ENCODE measurements around the gene ADCY9. TPM values are rescaled to one million over a fixed set of nuclear protein-coding genes. Genes with fewer than 3 reads are reported as not detected.

ADCY9 gene
- polyA plus RNA-seq, 1 donor (not counting 4 experiments of a cell fraction or from before 2014, with no cell fraction given), result 3.0 TPM

DNA sequence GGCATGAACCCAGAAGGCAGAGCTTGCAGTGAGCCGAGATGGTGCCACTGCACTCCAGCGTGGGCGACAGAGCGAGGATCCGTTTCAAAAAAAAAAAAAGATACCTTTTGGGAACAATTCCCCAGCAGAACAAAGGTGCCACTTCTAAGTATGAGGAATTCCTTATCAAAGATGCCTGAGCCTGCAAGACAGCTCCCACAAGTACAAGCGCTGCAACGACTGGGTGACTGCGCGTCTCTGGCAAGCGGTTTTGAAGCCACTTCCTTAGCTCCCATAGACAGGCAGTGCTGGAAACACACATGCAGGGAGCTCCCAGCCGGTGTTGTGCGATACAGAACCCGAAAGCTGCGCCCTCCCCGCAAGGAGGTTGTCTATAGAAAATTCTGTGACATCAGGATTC lies 60.5 kb downstream of the ADCY9 start:
- Histone ChIP-seq H4K20me1 (ENCODE audit: control insufficient read depth, extremely low read depth, insufficient read depth, low read length) (no peaks in the 10 kb centered on the region), H2AFZ (ENCODE audit: control insufficient read depth, low read length) (no peak overlapping the region), H3K36me3 (ENCODE audit: control insufficient read depth in 2 of 2, extremely low read depth in 1 of 2, insufficient read depth in 2 of 2, low read length in 2 of 2) (no peaks in the 10 kb centered on the region), H3K9ac (ENCODE audit: control insufficient read depth, extremely low read depth, insufficient read depth, low read length) (no peak overlapping the region), H3K4me2 (ENCODE audit: control insufficient read depth, extremely low read depth, insufficient read depth, low read depth, low read length) (no peak overlapping the region), H3K9me1 (ENCODE audit: control insufficient read depth, extremely low read depth, insufficient read depth, low read length) (no peaks in the 10 kb centered on the region), H3K9me3 (ENCODE audit: control insufficient read depth, low read depth, low read length) (no peaks in the 10 kb centered on the region), H3K79me2 (ENCODE audit: control insufficient read depth, insufficient read depth, low read length) (no peaks in the 10 kb centered on the region), H3K4me1 (ENCODE audit: control insufficient read depth, extremely low read depth, insufficient read depth, low read length) (peaks cover 32% of the 10 kb centered on the region), H3K27me3 (ENCODE audit: control insufficient read depth, extremely low read depth, insufficient read depth, low read length) (no peaks in the 10 kb centered on the region), H3K27ac (ENCODE audit: control insufficient read depth, insufficient read depth, low read length) (no peak overlapping the region), H3K4me3 (ENCODE audit: control insufficient read depth in 2 of 3, extremely low read depth in 1 of 3, insufficient read depth in 2 of 3, low read depth in 1 of 3, low read length in 3 of 3) (no peak overlapping the region)
- dilution Hi-C loops (cut with MboI; ENCODE audit: extremely low pct_ligation_motif_present, low sequenced_read_pairs), result no loop called here
- FAIRE-seq (no peak), DNase-seq (ENCODE audit: low read depth, low spot score) (no peak)
- TF ChIP-seq CTCF (optimal IDR thresholded peaks at IDR 0.05 in 1 of 3, IDR thresholded peaks at IDR 0.05 in 1 of 3, conservative IDR thresholded peaks at IDR 0.05 in 1 of 3; ENCODE audit: extremely low read depth in 1 of 3, insufficient read depth in 2 of 3, low read length in 3 of 3) (no peak), EZH2 (IDR thresholded peaks at IDR 0.05; ENCODE audit: low read length) (no peak)

DNA sequence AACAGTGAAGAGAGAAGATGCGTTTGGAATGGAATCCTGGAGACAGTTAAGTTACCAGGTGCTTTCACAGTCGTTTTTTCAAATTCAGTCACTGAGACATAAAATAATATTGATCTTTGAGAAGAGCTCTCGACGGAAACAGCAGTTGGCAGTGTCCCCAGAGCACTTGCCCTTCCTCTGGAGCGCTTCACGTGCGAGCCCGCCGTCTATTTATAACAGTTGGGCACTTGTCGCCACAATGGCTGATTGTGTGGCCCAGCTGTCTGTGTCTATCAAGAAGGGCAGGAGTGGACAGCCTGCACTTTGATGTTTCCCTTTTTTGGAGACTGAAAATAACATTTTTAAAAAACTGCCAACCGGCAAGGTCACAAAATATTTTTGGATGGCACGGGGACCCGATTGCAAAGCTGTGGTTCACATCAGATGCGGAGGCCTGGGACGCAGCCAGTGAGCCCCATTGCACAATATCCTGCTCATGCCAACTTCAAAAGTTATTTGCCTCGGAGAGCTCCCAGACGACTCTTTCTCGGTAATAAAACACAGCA lies 62.9 kb downstream of the ADCY9 start:
- H4K20me1 ChIP-seq (ENCODE audit: control insufficient read depth, extremely low read depth, insufficient read depth, low read length), result no peaks in the 10 kb centered on the region
- H3K27me3 ChIP-seq (ENCODE audit: control insufficient read depth, extremely low read depth, insufficient read depth, low read length), result no peaks in the 10 kb centered on the region
- H3K27ac ChIP-seq (ENCODE audit: control insufficient read depth, insufficient read depth, low read length), result peak overlapping the region; percentile 29
- H3K9me3 ChIP-seq (ENCODE audit: control insufficient read depth, low read depth, low read length), result no peaks in the 10 kb centered on the region
- no peaks in the 10 kb centered on the region for H3K9me1 ChIP-seq (ENCODE audit: control insufficient read depth, extremely low read depth, insufficient read depth, low read length)
- H3K79me2 ChIP-seq (ENCODE audit: control insufficient read depth, insufficient read depth, low read length), result no peaks in the 10 kb centered on the region
- H3K4me2 ChIP-seq (ENCODE audit: control insufficient read depth, extremely low read depth, insufficient read depth, low read depth, low read length), result peak overlapping the region; percentile 30
- DNase-seq (ENCODE audit: low read depth, low spot score) (no peak), FAIRE-seq (peak; percentile 43)
- H3K4me3 ChIP-seq (ENCODE audit: control insufficient read depth in 2 of 3, extremely low read depth in 1 of 3, insufficient read depth in 2 of 3, low read depth in 1 of 3, low read length in 3 of 3), result peak overlapping the region in 1 of 3 experiments; percentile 26
- H3K36me3 ChIP-seq (ENCODE audit: control insufficient read depth in 2 of 2, extremely low read depth in 1 of 2, insufficient read depth in 2 of 2, low read length in 2 of 2), result no peaks in the 10 kb centered on the region
- H3K9ac ChIP-seq (ENCODE audit: control insufficient read depth, extremely low read depth, insufficient read depth, low read length), result peak overlapping the region; percentile 59
- H3K4me1 ChIP-seq (ENCODE audit: control insufficient read depth, extremely low read depth, insufficient read depth, low read length), result peaks cover 35% of the 10 kb centered on the region
- no peak overlapping the region for H2AFZ ChIP-seq (ENCODE audit: control insufficient read depth, low read length)
- dilution Hi-C loops (cut with MboI; ENCODE audit: extremely low pct_ligation_motif_present, low sequenced_read_pairs), result no loop called here
- TF ChIP-seq CTCF (optimal IDR thresholded peaks at IDR 0.05 in 1 of 3, IDR thresholded peaks at IDR 0.05 in 1 of 3, conservative IDR thresholded peaks at IDR 0.05 in 1 of 3; ENCODE audit: extremely low read depth in 1 of 3, insufficient read depth in 2 of 3, low read length in 3 of 3) (no peak), EZH2 (IDR thresholded peaks at IDR 0.05; ENCODE audit: low read length) (no peak)
